HepG2 (cell line): Measurements from ENCODE around the gene OSBPL10. TPM values are rescaled to one million over a fixed set of nuclear protein-coding genes. Genes with fewer than 3 reads are reported as not detected.

Experiments used
- ATAC-seq: fragments of 200-7000 bp; cut with Tn5 transposase; 3 replicates; pipeline ENCODE4 v1.9.1; 2020; ENCODE audit warnings: mild to moderate bottlenecking, moderate library complexity
- BruUV-seq: library from RNA; stranded (reverse); fragments of 400-500 nt; replicated peaks from 2 replicates; lab custom pipeline; 2021; lab: Mats Ljungman, UMichigan
- CTCF ChIA-PET: fragments of 300-600 bp; formaldehyde crosslinking; extraction: SDS; loops from one replicate; lab custom pipeline; 2021; ENCODE audit warnings: low total read pairs, inconsistent platforms, low intra/inter-chr PET ratio; lab: Yijun Ruan, JAX
- POLR2A ChIA-PET: fragments of 350-600 bp; sonication (Branson Sonifier 250); formaldehyde crosslinking; loops from one replicate; lab custom pipeline; 2020; ENCODE audit warnings: antibody characterized with exemption, inconsistent platforms; lab: Yijun Ruan, JAX
- DNase-seq: peaks from one replicate; pipeline ENCODE4 v3.0.0-alpha.2; 2015; ENCODE audit warnings: low spot score
- FAIRE-seq: peaks from 3 replicates; lab custom pipeline; 2011; peaks lifted over from hg19 to GRCh38; lab: Jason Lieb, UNC
- H2AFZ ChIP-seq: one replicate; pipeline ENCODE4 v1.6.1; 2011; ENCODE audit warnings: low read length, inconsistent platforms
- H3K27ac ChIP-seq: fragments of 300-600 bp; 3 replicates; pipeline ENCODE4 v1.8.0; 2011; ENCODE audit warnings: mixed run types, mild to moderate bottlenecking, mixed read lengths, low read length, inconsistent platforms; ENCODE audit not compliant: insufficient read depth; ENCODE audit errors: extremely low read length
- H3K27me3 ChIP-seq, 2 experiments: fragments of 200-600 bp in 1 of 2; 2 replicates in 1 of 2; 3 replicates in 1 of 2; pipeline versions ENCODE4 v1.6.0 to v1.8.0; 2011; ENCODE audit warnings: low read length in 2 of 2, mild to moderate bottlenecking in 2 of 2, moderate library complexity in 2 of 2, inconsistent platforms in 1 of 2; ENCODE audit not compliant: insufficient read depth in 2 of 2, control insufficient read depth in 1 of 2
- H3K36me3 ChIP-seq, 2 experiments: fragments of 200-600 bp in 1 of 2; replicated peaks in 1 of 2; 2 replicates in 1 of 2; 3 replicates in 1 of 2; pipeline versions ENCODE4 v1.5.1 to v1.8.0; 2011; ENCODE audit warnings: low read length in 2 of 2, inconsistent platforms in 1 of 2; ENCODE audit not compliant: insufficient read depth in 2 of 2, control insufficient read depth in 1 of 2
- H3K4me1 ChIP-seq: 2 replicates; pipeline ENCODE4 v1.5.1; 2012; ENCODE audit warnings: low read length, inconsistent platforms; ENCODE audit not compliant: insufficient read depth
- H3K4me2 ChIP-seq: 2 replicates; pipeline ENCODE4 v1.6.0; 2011; ENCODE audit warnings: low read depth, low read length, inconsistent platforms
- H3K4me3 ChIP-seq, 3 experiments: fragments of 200-600 bp in 1 of 3; sonication (generic), shearing (Covaris generic) in 1 of 3; replicated peaks in 1 of 3; 2 replicates each; pipeline ENCODE4 v1.5.1; 2011 to 2016; ENCODE audit warnings: low read length in 3 of 3, inconsistent platforms in 2 of 3, low read depth in 2 of 3, mild to moderate bottlenecking in 2 of 3, control low read depth in 1 of 3, mixed read lengths in 1 of 3; ENCODE audit not compliant: insufficient read depth in 1 of 3
- H3K79me2 ChIP-seq: one replicate; pipeline ENCODE4 v1.6.1; 2011; ENCODE audit warnings: low read length, inconsistent platforms; ENCODE audit not compliant: insufficient read depth
- H3K9ac ChIP-seq: 2 replicates; pipeline ENCODE4 v1.6.0; 2011; ENCODE audit warnings: mild to moderate bottlenecking, low read depth, low read length, inconsistent platforms; ENCODE audit not compliant: insufficient read depth
- H3K9me3 ChIP-seq: 2 replicates; pipeline ENCODE4 v1.5.1; 2012; ENCODE audit warnings: mild to moderate bottlenecking, low read length
- H4K20me1 ChIP-seq: 2 replicates; pipeline ENCODE4 v1.6.0; 2011; ENCODE audit warnings: inconsistent platforms, mild to moderate bottlenecking, low read length, moderate library complexity; ENCODE audit not compliant: insufficient read depth
- GZF1 ChIP-seq: sonication (generic); formaldehyde crosslinking; IDR thresholded peaks from 2 replicates; pipeline ENCODE4 v1.5.1; 2020; ENCODE audit warnings: mild to moderate bottlenecking, missing genetic modification reagents
- HDAC2 ChIP-seq: sonication (generic); formaldehyde crosslinking; IDR thresholded peaks from 2 replicates; pipeline ENCODE4 v1.4.0; 2020; ENCODE audit warnings: missing genetic modification reagents
- HOXA5 ChIP-seq: sonication (generic); formaldehyde crosslinking; IDR thresholded peaks from 2 replicates; pipeline ENCODE4 v1.4.0; 2020; ENCODE audit warnings: missing genetic modification reagents
- JARID2 ChIP-seq: sonication (generic); formaldehyde crosslinking; IDR thresholded peaks from 2 replicates; pipeline ENCODE4 v1.8.1; 2023; ENCODE audit warnings: missing genetic modification reagents, inconsistent platforms; ENCODE audit not compliant: insufficient replicate concordance
- JUND ChIP-seq: sonication (generic); formaldehyde crosslinking; IDR thresholded peaks from 2 replicates; pipeline ENCODE4 v1.8.0; 2022; ENCODE audit warnings: mild to moderate bottlenecking, missing genetic modification reagents
- NBN ChIP-seq: fragments of 450-650 bp; conservative IDR thresholded peaks from 2 replicates; pipeline ENCODE4 v1.6.1; 2017
- NCOA1 ChIP-seq: sonication (generic); formaldehyde crosslinking; IDR thresholded peaks from 2 replicates; pipeline ENCODE4 v1.9.0; 2021; ENCODE audit warnings: missing genetic modification reagents
- POLR2A ChIP-seq, 2 experiments: IDR thresholded peaks; 2 replicates each; pipeline ENCODE4 v1.6.1; 2011; ENCODE audit warnings: low read depth in 2 of 2, low read length in 2 of 2, mild to moderate bottlenecking in 1 of 2, moderate library complexity in 1 of 2; ENCODE audit not compliant: insufficient read depth in 1 of 2
- RARA ChIP-seq: IDR thresholded peaks from 2 replicates; pipeline ENCODE4 v1.6.1; 2016; ENCODE audit warnings: missing genetic modification reagents, missing compliant biosample characterization
- RELA ChIP-seq: sonication (generic); formaldehyde crosslinking; IDR thresholded peaks from 2 replicates; pipeline ENCODE4 v1.4.0; 2020; ENCODE audit warnings: missing genetic modification reagents
- TRAFD1 ChIP-seq: sonication (generic); formaldehyde crosslinking; IDR thresholded peaks from 2 replicates; pipeline ENCODE4 v1.5.1; 2020; ENCODE audit warnings: missing genetic modification reagents, mild to moderate bottlenecking, borderline replicate concordance
- ZBTB8A ChIP-seq: sonication (generic); formaldehyde crosslinking; IDR thresholded peaks from 2 replicates; pipeline ENCODE4 v1.4.0; 2020; ENCODE audit warnings: mild to moderate bottlenecking, low read depth, missing genetic modification reagents, borderline replicate concordance
- ZNF383 ChIP-seq: sonication (generic); formaldehyde crosslinking; IDR thresholded peaks from 2 replicates; pipeline ENCODE4 v1.4.0; 2020; ENCODE audit warnings: missing genetic modification reagents, mild to moderate bottlenecking, borderline replicate concordance
- ZNF572 ChIP-seq: sonication (generic); formaldehyde crosslinking; IDR thresholded peaks from 2 replicates; pipeline ENCODE4 v1.5.1; 2020; ENCODE audit warnings: mild to moderate bottlenecking, missing genetic modification reagents
- ZNF746 ChIP-seq: sonication (generic); formaldehyde crosslinking; IDR thresholded peaks from 2 replicates; pipeline ENCODE4 v1.8.0; 2022; ENCODE audit warnings: mild to moderate bottlenecking, missing genetic modification reagents
- ZSCAN20 ChIP-seq: sonication (generic); formaldehyde crosslinking; IDR thresholded peaks from 2 replicates; pipeline ENCODE4 v1.4.0; 2020; ENCODE audit warnings: missing genetic modification reagents, mild to moderate bottlenecking, borderline replicate concordance
- WGBS: methylation state at CpG from one replicate; pipeline ENCODE4 v1.1.6; 2017; ENCODE audit warnings: low lambda C conversion rate; 5-methylcytosine and 5-hydroxymethylcytosine counted together
- in situ Hi-C: cut with HindIII; loops from 2 replicates; pipeline ENCODE4 v1.10.0; 2017; ENCODE audit warnings: low pct_unique_long_range_greater_than_20kb; ENCODE audit not compliant: extremely low pct_ligation_motif_present
- intact Hi-C: fragments of 100-400 bp; cut with micrococcal nuclease; formaldehyde crosslinking; loops from one replicate; pipeline ENCODE4 v1.10.0; 2022; ENCODE audit not compliant: unreplicated experiment
- polyA plus RNA-seq, 8 experiments: library from polyadenylated mRNA; depleted of rRNA in 3 of 8; stranded (reverse) in 7 of 8; unstranded in 1 of 8; fragments of >200 nt; fragmentation: Illumina TruSeq in 4 of 8; extraction: Trizol in 4 of 8; gene quantifications; 2 replicates each; pipeline versions ENCODE4 v1.2.1 to v1.2.3, GENCODE V29; 2011 to 2016; ENCODE audit warnings: low read depth in 4 of 8, missing spikeins in 1 of 8, mixed read lengths in 1 of 8; ENCODE audit not compliant: insufficient read depth in 1 of 8
- total RNA-seq, 5 experiments: library from RNA; depleted of rRNA; stranded (reverse); fragments of >200 nt; fragmentation: Illumina TruSeq; extraction: Trizol; gene quantifications; 2 replicates each; pipeline ENCODE4 v1.2.3, GENCODE V29; 2016; ENCODE audit warnings: low read depth in 1 of 5
- TF ChIP-seq, protein P1 (sequence below): sonication (generic); formaldehyde crosslinking; conservative IDR thresholded peaks from 2 replicates; pipeline ENCODE4 v1.8.1; 2023; ENCODE audit warnings: missing genetic modification reagents

OSBPL10 gene
- total and polyA plus RNA-seq, 2 of the 13 experiments (the other 11 are each of a cell fraction or from before 2014, with no cell fraction given), result 10.3 to 28.6 TPM

DNA sequence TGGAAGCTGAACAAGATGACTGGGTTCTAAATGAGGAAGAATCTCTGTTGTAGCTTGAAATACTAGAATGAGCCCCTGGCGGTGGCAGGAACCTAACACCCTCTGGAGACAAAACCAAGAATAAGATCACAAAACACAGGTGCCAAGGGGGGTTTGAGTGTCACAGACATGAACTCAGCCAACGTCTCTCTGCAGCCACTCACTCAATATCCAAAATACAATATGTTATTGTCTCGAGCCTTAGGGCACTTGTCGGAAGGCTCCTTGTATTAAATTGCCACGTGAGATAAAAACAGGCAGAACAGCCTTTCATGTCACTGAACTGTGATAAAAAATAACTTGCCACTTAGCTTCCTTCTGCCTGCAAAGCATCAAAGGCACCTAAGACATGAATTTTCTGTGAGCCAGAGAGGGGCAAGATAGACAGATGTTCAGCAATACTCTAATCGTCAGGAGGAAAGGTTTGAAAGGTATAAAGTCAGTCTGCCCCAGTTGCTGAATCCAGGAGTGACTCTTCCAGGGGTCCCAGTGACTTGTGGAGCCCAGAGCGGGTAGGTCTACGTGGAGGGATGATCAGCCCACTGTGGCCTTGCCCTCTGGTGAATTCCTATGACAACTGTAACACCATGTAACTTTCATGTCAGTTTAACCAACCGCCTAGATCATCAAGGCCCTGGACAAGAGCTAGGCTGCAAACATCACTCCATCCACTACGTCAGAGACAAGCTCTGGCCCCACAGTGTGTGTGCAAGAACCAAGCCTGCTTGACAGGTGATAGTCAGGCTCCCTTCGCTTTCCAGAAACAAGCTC, 165.2 kb downstream of the OSBPL10 start:
- ATAC-seq, result peak; percentile 50
- CTCF ChIA-PET, result no interaction called here
- intact Hi-C loops (no loop called here), in situ Hi-C loops (no loop called here)
- Histone ChIP-seq H3K9me3 (no peaks in the 10 kb centered on the region), H3K4me3 (no peak overlapping the region), H3K9ac (no peak overlapping the region), H3K36me3 (peaks cover 2 to 15% of the 10 kb centered on the region in 2 experiments; a peak in 3 of 5 replicates), H3K4me1 (peaks cover 16% of the 10 kb centered on the region), H3K79me2 (no peaks in the 10 kb centered on the region), H3K27ac (no peak overlapping the region), H3K4me2 (no peak overlapping the region), H4K20me1 (no peaks in the 10 kb centered on the region), H3K27me3 (no peaks in the 10 kb centered on the region), H2AFZ (no peak overlapping the region)
- FAIRE-seq, result no peak
- POLR2A ChIA-PET, result no interaction called here
- TF ChIP-seq, protein P1, sequence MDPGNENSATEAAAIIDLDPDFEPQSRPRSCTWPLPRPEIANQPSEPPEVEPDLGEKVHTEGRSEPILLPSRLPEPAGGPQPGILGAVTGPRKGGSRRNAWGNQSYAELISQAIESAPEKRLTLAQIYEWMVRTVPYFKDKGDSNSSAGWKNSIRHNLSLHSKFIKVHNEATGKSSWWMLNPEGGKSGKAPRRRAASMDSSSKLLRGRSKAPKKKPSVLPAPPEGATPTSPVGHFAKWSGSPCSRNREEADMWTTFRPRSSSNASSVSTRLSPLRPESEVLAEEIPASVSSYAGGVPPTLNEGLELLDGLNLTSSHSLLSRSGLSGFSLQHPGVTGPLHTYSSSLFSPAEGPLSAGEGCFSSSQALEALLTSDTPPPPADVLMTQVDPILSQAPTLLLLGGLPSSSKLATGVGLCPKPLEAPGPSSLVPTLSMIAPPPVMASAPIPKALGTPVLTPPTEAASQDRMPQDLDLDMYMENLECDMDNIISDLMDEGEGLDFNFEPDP (CRISPR knock-in tag), result 0 out of 2 replicates have a peak, but pooled peaks have one; percentile 13
- no peak for TF ChIP-seq RELA (CRISPR knock-in tag)
- 67% methylated on average over 8 of the region's 11 CpGs for WGBS
- no peak for DNase-seq
- no TSS peak for BruUV-seq

DNA sequence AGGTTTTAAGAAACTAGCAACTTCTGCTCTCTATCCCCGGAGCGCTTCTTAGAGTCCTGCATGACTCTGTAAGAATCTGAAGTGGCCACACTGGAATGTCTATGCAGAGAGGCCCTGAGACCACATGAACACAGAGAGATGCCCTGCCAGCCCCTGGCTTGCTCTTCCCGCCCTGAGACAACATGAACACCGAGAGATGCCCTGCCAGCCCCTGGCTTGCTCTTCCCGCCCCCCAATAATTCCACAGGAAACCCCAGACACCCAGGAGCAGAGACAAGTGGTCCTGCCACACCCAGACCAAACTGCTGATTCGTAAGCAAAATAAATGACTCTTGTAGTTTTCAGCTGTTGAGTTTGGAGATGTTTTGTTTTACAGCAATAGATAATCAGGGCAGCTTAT, 166.1 kb downstream of the OSBPL10 start:
- peaks cover 13% of the 10 kb centered on the region for H3K4me1 ChIP-seq
- no peak overlapping the region for H3K9ac ChIP-seq
- ChIA-PET CTCF (no interaction called here), POLR2A (no interaction called here)
- in situ Hi-C loops, result no loop called here
- H3K4me3 ChIP-seq, result no peak overlapping the region
- peaks cover 2 to 15% of the 10 kb centered on the region in 2 experiments; a peak in 3 of 5 replicates for H3K36me3 ChIP-seq
- H3K27ac ChIP-seq, result no peak overlapping the region
- FAIRE-seq, result no peak
- no peaks in the 10 kb centered on the region for H3K27me3 ChIP-seq
- H4K20me1 ChIP-seq, result no peaks in the 10 kb centered on the region
- ATAC-seq, result no peak
- no peak for DNase-seq
- no peaks in the 10 kb centered on the region for H3K79me2 ChIP-seq
- intact Hi-C loops, result no loop called here
- no peaks in the 10 kb centered on the region for H3K9me3 ChIP-seq
- H3K4me2 ChIP-seq, result no peak overlapping the region
- BruUV-seq, result no TSS peak
- WGBS, result 89% methylated on average over 3 of the region's 6 CpGs
- no peak overlapping the region for H2AFZ ChIP-seq
- TF ChIP-seq HOXA5 (no peak), HDAC2 (CRISPR knock-in tag) (no peak), GZF1 (CRISPR knock-in tag) (no peak), ZBTB8A (CRISPR knock-in tag) (no peak), ZSCAN20 (CRISPR knock-in tag) (no peak), RARA (CRISPR knock-in tag) (no peak), ZNF383 (CRISPR knock-in tag) (no peak), JARID2 (CRISPR knock-in tag) (no peak), ZNF572 (no peak), NCOA1 (CRISPR knock-in tag) (no peak), POLR2A (IDR thresholded peaks at IDR 0.05; ENCODE audit: insufficient read depth in 1 of 2, low read depth in 2 of 2, low read length in 2 of 2) (no peak), NBN (no peak), ZNF746 (CRISPR knock-in tag) (no peak), TRAFD1 (no peak), JUND (no peak)
